ENCODE data around the gene ZDHHC1. TPM values are rescaled to one million over a fixed set of nuclear protein-coding genes. Genes with fewer than 3 reads are reported as not detected.
A peak's percentile ranks its signal among the peaks of the same experiment; 100 is the strongest.

ZDHHC1 gene
- polyA plus RNA-seq, 3 donors: 3.3 to 14.2 (median 6.0) TPM

GRCh38 chr16:67458121-67458641, 41.9 kb upstream of the ZDHHC1 start:
- DNase-seq: no peak
- H3K4me1 ChIP-seq (ENCODE audit: control insufficient read depth in 1 of 2, insufficient read depth in 2 of 2, low read length in 2 of 2): peaks cover 10 to 22% of the 10 kb centered on the region in 2 donors
- peaks cover 100% of the 10 kb centered on the region for H4K20me1 ChIP-seq (ENCODE audit: insufficient read depth, low read length)
- no peak overlapping the region for H3K4me3 Mint-ChIP-seq
- peaks cover 35% of the 10 kb centered on the region for H3K4me1 Mint-ChIP-seq
- WGBS (ENCODE audit: insufficient coverage): 93% methylated on average over 5 of the region's 6 CpGs
- H3K79me2 ChIP-seq (ENCODE audit: insufficient read depth, low read length): peaks cover 100% of the 10 kb centered on the region
- H3K27ac ChIP-seq (ENCODE audit: low read depth in 1 of 2, low read length in 2 of 2): peak overlapping the region in 1 of 2 donors; percentile 2
- H3K36me3 ChIP-seq (replicated peaks in 1 of 2; ENCODE audit: control insufficient read depth in 1 of 2, insufficient read depth in 2 of 2, low read length in 2 of 2): peaks cover 70 to 93% of the 10 kb centered on the region in 2 donors
- no peak for TF ChIP-seq CTCF (IDR thresholded peaks at IDR 0.05)
- H3K27ac Mint-ChIP-seq: peak overlapping the region in 2 of 7 donors; percentile 48 to 54
- H3K9ac ChIP-seq (ENCODE audit: insufficient read depth, low read length, poor library complexity, severe bottlenecking): no peak overlapping the region
- H3K9me3 ChIP-seq (replicated peaks in 1 of 2; ENCODE audit: control insufficient read depth in 1 of 2, insufficient read depth in 1 of 2, low read length in 2 of 2): no peaks in the 10 kb centered on the region
- H3K4me3 ChIP-seq (replicated peaks in 1 of 3; ENCODE audit: low read depth in 2 of 3, low read length in 3 of 3): no peak overlapping the region
- H3K27me3 Mint-ChIP-seq (ENCODE audit: low read depth in 3 of 3): no peaks in the 10 kb centered on the region
- intact Hi-C loops (cut with micrococcal nuclease): no loop called here
- peaks cover 0 to 2% (median 0%) of the 10 kb centered on the region in 7 donors for H3K9me3 Mint-ChIP-seq
- H3K27me3 ChIP-seq (ENCODE audit: control insufficient read depth in 2 of 2, insufficient read depth in 2 of 2, low read length in 2 of 2): no peaks in the 10 kb centered on the region
- H3K36me3 Mint-ChIP-seq: peaks cover 47 to 84% of the 10 kb centered on the region in 2 donors
- no peak overlapping the region for H3K4me2 ChIP-seq (replicated peaks; ENCODE audit: extremely low read depth, low read length, poor library complexity, severe bottlenecking)
- H2AFZ ChIP-seq (ENCODE audit: insufficient read depth, low read depth, low read length, poor library complexity, severe bottlenecking): no peak overlapping the region

GRCh38 chr16:67457611-67458010, 41.3 kb upstream of the ZDHHC1 start:
- no peaks in the 10 kb centered on the region for H3K27me3 Mint-ChIP-seq (ENCODE audit: low read depth in 3 of 3)
- 100% methylated on average over 6 of the region's 7 CpGs for WGBS (ENCODE audit: insufficient coverage)
- Histone ChIP-seq H3K4me3 (replicated peaks in 1 of 3; ENCODE audit: low read depth in 2 of 3, low read length in 3 of 3) (no peak overlapping the region), H3K4me1 (ENCODE audit: control insufficient read depth in 1 of 2, insufficient read depth in 2 of 2, low read length in 2 of 2) (peaks cover 10 to 22% of the 10 kb centered on the region in 2 donors), H2AFZ (ENCODE audit: insufficient read depth, low read depth, low read length, poor library complexity, severe bottlenecking) (no peak overlapping the region), H3K36me3 (replicated peaks in 1 of 2; ENCODE audit: control insufficient read depth in 1 of 2, insufficient read depth in 2 of 2, low read length in 2 of 2) (peaks cover 73 to 93% of the 10 kb centered on the region in 2 donors), H3K9me3 (replicated peaks in 1 of 2; ENCODE audit: control insufficient read depth in 1 of 2, insufficient read depth in 1 of 2, low read length in 2 of 2) (no peaks in the 10 kb centered on the region), H3K27me3 (ENCODE audit: control insufficient read depth in 2 of 2, insufficient read depth in 2 of 2, low read length in 2 of 2) (no peaks in the 10 kb centered on the region), H4K20me1 (ENCODE audit: insufficient read depth, low read length) (peaks cover 100% of the 10 kb centered on the region), H3K79me2 (ENCODE audit: insufficient read depth, low read length) (peaks cover 100% of the 10 kb centered on the region), H3K27ac (ENCODE audit: low read depth in 1 of 2, low read length in 2 of 2) (peak overlapping the region in 1 of 2 donors; percentile 18), H3K4me2 (replicated peaks; ENCODE audit: extremely low read depth, low read length, poor library complexity, severe bottlenecking) (no peak overlapping the region), H3K9ac (ENCODE audit: insufficient read depth, low read length, poor library complexity, severe bottlenecking) (no peak overlapping the region)
- intact Hi-C loops (cut with micrococcal nuclease): no loop called here
- no peak overlapping the region for H3K27ac Mint-ChIP-seq
- H3K9me3 Mint-ChIP-seq: peaks cover 0 to 2% (median 0%) of the 10 kb centered on the region in 7 donors
- peaks cover 51 to 84% of the 10 kb centered on the region in 2 donors for H3K36me3 Mint-ChIP-seq
- peaks cover 32% of the 10 kb centered on the region for H3K4me1 Mint-ChIP-seq
- DNase-seq: no peak
- H3K4me3 Mint-ChIP-seq: no peak overlapping the region
- TF ChIP-seq CTCF (IDR thresholded peaks at IDR 0.05): no peak
